Keratinocyte (primary cell): ENCODE measurements around the gene ATXN7L1. TPM values are rescaled to one million over a fixed set of nuclear protein-coding genes. Genes with fewer than 3 reads are reported as not detected.

Source experiments
- DNase-seq: peaks from one replicate; pipeline ENCODE4 v3.0.0-alpha.2; 2011; ENCODE audit warnings: low read depth, missing footprints, low spot score
- FAIRE-seq: peaks from 2 replicates; lab custom pipeline; 2011; peaks lifted over from hg19 to GRCh38; lab: Jason Lieb, UNC
- H2AFZ ChIP-seq: 2 replicates; pipeline ENCODE4 v1.6.0; 2012; ENCODE audit warnings: low read length, control low read depth, inconsistent platforms; ENCODE audit not compliant: control insufficient read depth
- H3K27ac ChIP-seq: 2 replicates; pipeline ENCODE4 v1.5.1; 2011; ENCODE audit warnings: low read length; ENCODE audit not compliant: control insufficient read depth, insufficient read depth
- H3K27me3 ChIP-seq: 3 replicates; pipeline ENCODE4 v1.6.0; 2011; ENCODE audit warnings: low read length; ENCODE audit not compliant: control insufficient read depth, insufficient read depth; ENCODE audit errors: extremely low read depth
- H3K36me3 ChIP-seq, 2 experiments: 2 replicates in 1 of 2; 3 replicates in 1 of 2; pipeline ENCODE4 v1.5.1; 2011; ENCODE audit warnings: low read length in 2 of 2, mild to moderate bottlenecking in 1 of 2; ENCODE audit not compliant: control insufficient read depth in 2 of 2, insufficient read depth in 2 of 2; ENCODE audit errors: extremely low read depth in 1 of 2
- H3K4me1 ChIP-seq: 3 replicates; pipeline ENCODE4 v1.5.1; 2011; ENCODE audit warnings: low read length; ENCODE audit not compliant: control insufficient read depth, insufficient read depth; ENCODE audit errors: extremely low read depth
- H3K4me2 ChIP-seq: 3 replicates; pipeline ENCODE4 v1.6.0; 2011; ENCODE audit warnings: low read depth, low read length; ENCODE audit not compliant: control insufficient read depth, insufficient read depth; ENCODE audit errors: extremely low read depth
- H3K4me3 ChIP-seq, 3 experiments: fragments of 200-600 bp in 1 of 3; sonication (generic) in 1 of 3; 2 replicates in 2 of 3; 3 replicates in 1 of 3; pipeline ENCODE4 v1.5.1; 2011 to 2016; ENCODE audit warnings: low read length in 3 of 3, mild to moderate bottlenecking in 3 of 3, control low read depth in 2 of 3, inconsistent platforms in 1 of 3, low read depth in 1 of 3, mixed read lengths in 1 of 3, mixed run types in 1 of 3, moderate library complexity in 1 of 3; ENCODE audit not compliant: control insufficient read depth in 2 of 3, insufficient read depth in 2 of 3; ENCODE audit errors: extremely low read depth in 1 of 3
- H3K79me2 ChIP-seq: 2 replicates; pipeline ENCODE4 v1.6.0; 2012; ENCODE audit warnings: low read length; ENCODE audit not compliant: control insufficient read depth, insufficient read depth
- H3K9ac ChIP-seq: 3 replicates; pipeline ENCODE4 v1.6.0; 2011; ENCODE audit warnings: low read length; ENCODE audit not compliant: control insufficient read depth, insufficient read depth; ENCODE audit errors: extremely low read depth
- H3K9me1 ChIP-seq: 3 replicates; pipeline ENCODE4 v1.6.0; 2011; ENCODE audit warnings: low read length; ENCODE audit not compliant: control insufficient read depth, insufficient read depth; ENCODE audit errors: extremely low read depth
- H3K9me3 ChIP-seq: 2 replicates; pipeline ENCODE4 v1.5.1; 2012; ENCODE audit warnings: low read depth, low read length; ENCODE audit not compliant: control insufficient read depth
- H4K20me1 ChIP-seq: 3 replicates; pipeline ENCODE4 v1.6.0; 2011; ENCODE audit warnings: low read length; ENCODE audit not compliant: control insufficient read depth, insufficient read depth; ENCODE audit errors: extremely low read depth
- EZH2 ChIP-seq: IDR thresholded peaks from one replicate; pipeline ENCODE4 v1.6.1; 2012; ENCODE audit warnings: inconsistent platforms, mild to moderate bottlenecking, low read length, moderate library complexity
- dilution Hi-C: fragments of 300-500 bp; cut with MboI; formaldehyde crosslinking; loops from one replicate; pipeline ENCODE4 v1.7.0; 2020; ENCODE audit warnings: low sequenced_read_pairs; ENCODE audit not compliant: extremely low pct_ligation_motif_present
- polyA plus RNA-seq, 5 experiments: library from polyadenylated mRNA; depleted of rRNA in 3 of 5; stranded (reverse) in 3 of 5; stranded (forward) in 1 of 5; unstranded in 1 of 5; fragments of >200 nt; gene quantifications; 1 replicate in 1 of 5; 2 replicates in 3 of 5; 3 replicates in 1 of 5; pipeline versions ENCODE4 v1.2.1 to v1.2.3, GENCODE V29; 2011 to 2012; ENCODE audit warnings: missing spikeins in 2 of 5, low read depth in 1 of 5, low replicate concordance in 1 of 5
- TF ChIP-seq, protein P1 (sequence below), 3 experiments: IDR thresholded peaks in 1 of 3; conservative IDR thresholded peaks in 1 of 3; optimal IDR thresholded peaks in 1 of 3; 2 replicates in 2 of 3; 3 replicates in 1 of 3; pipeline versions ENCODE3 to v1.5.1; 2011; ENCODE audit warnings: low read length in 3 of 3, mild to moderate bottlenecking in 3 of 3, moderate library complexity in 2 of 3, control low read depth in 1 of 3, inconsistent platforms in 1 of 3; ENCODE audit not compliant: insufficient read depth in 2 of 3; ENCODE audit errors: extremely low read depth in 1 of 3

Gene ATXN7L1
- polyA plus RNA-seq, 1 donor (not counting 4 experiments of a cell fraction or from before 2014, with no cell fraction given) = 4.8 TPM

- Histone ChIP-seq H3K27me3 (no peaks in the 10 kb centered on the region), H3K4me1 (peaks cover 24% of the 10 kb centered on the region), H2AFZ (no peak overlapping the region), H3K9me1 (no peaks in the 10 kb centered on the region), H3K4me2 (peak overlapping the region; percentile 40), H3K9ac (no peak overlapping the region), H4K20me1 (no peaks in the 10 kb centered on the region), H3K27ac (peak overlapping the region; percentile 48), H3K9me3 (no peaks in the 10 kb centered on the region), H3K4me3 (no peak overlapping the region), H3K36me3 (no peaks in the 10 kb centered on the region), H3K79me2 (no peaks in the 10 kb centered on the region)
- TF ChIP-seq EZH2 = no peak
- TF ChIP-seq, protein P1, sequence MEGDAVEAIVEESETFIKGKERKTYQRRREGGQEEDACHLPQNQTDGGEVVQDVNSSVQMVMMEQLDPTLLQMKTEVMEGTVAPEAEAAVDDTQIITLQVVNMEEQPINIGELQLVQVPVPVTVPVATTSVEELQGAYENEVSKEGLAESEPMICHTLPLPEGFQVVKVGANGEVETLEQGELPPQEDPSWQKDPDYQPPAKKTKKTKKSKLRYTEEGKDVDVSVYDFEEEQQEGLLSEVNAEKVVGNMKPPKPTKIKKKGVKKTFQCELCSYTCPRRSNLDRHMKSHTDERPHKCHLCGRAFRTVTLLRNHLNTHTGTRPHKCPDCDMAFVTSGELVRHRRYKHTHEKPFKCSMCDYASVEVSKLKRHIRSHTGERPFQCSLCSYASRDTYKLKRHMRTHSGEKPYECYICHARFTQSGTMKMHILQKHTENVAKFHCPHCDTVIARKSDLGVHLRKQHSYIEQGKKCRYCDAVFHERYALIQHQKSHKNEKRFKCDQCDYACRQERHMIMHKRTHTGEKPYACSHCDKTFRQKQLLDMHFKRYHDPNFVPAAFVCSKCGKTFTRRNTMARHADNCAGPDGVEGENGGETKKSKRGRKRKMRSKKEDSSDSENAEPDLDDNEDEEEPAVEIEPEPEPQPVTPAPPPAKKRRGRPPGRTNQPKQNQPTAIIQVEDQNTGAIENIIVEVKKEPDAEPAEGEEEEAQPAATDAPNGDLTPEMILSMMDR (optimal IDR thresholded peaks at IDR 0.05 in 1 of 3, IDR thresholded peaks at IDR 0.05 in 1 of 3, conservative IDR thresholded peaks at IDR 0.05 in 1 of 3; ENCODE audit: extremely low read depth in 1 of 3, insufficient read depth in 2 of 3, low read length in 3 of 3) = no peak
- FAIRE-seq = peak; percentile 82
- peak; percentile 46 for DNase-seq
- dilution Hi-C loops = no loop called here
Observed at GRCh38 chr7:105830405-105831301, 45.7 kb downstream of the ATXN7L1 start.

DNA sequence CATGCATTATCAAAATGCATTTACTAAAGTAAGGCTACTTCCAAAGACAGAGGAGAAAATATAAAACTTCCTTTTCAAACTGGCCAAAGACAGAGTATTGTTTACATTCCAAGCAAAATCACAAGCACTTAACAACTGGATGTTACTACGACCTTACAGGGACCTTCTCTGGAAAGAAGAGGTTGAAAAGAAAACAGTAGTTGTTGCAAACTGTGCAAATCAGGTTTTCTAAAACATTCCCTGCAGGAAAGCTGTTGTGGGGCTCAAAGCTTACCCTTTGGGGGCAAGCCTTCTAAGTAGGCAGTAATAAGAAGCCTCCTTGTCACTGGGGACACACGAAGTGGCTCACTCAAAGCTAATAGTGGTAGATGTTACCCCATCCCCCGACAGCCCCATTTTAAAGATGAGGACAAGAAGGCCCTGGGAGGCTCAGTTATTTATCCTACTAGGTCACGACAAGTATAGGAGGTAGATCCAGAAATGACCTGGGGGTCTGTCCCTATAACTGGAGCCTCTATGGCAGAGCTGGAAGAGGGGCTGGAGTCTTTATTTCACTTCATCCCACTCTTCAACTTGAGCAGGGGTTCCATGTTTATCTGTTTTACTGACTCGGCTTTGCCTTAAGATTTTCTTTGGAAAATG lies 46.6 kb downstream of the ATXN7L1 start:
- FAIRE-seq = no peak
- peak overlapping the region; percentile 40 for H3K4me2 ChIP-seq

More for the DNA sequence above, 46.6 kb downstream of the ATXN7L1 start:
- no peak overlapping the region for H3K4me3 ChIP-seq
- H3K4me1 ChIP-seq = peaks cover 24% of the 10 kb centered on the region
- H2AFZ ChIP-seq = no peak overlapping the region
- TF ChIP-seq, protein P1 (optimal IDR thresholded peaks at IDR 0.05 in 1 of 3, IDR thresholded peaks at IDR 0.05 in 1 of 3, conservative IDR thresholded peaks at IDR 0.05 in 1 of 3; ENCODE audit: extremely low read depth in 1 of 3, insufficient read depth in 2 of 3, low read length in 3 of 3) = no peak
- no peaks in the 10 kb centered on the region for H3K27me3 ChIP-seq
- H3K9me1 ChIP-seq = no peaks in the 10 kb centered on the region
- H3K9me3 ChIP-seq = no peaks in the 10 kb centered on the region
- H3K9ac ChIP-seq = no peak overlapping the region
- H3K79me2 ChIP-seq = no peaks in the 10 kb centered on the region
- no peaks in the 10 kb centered on the region for H3K36me3 ChIP-seq
- DNase-seq = no peak
- dilution Hi-C loops = no loop called here
- H4K20me1 ChIP-seq = no peaks in the 10 kb centered on the region
- H3K27ac ChIP-seq = peak overlapping the region; percentile 31
